ENCODE data around the gene CDKAL1. TPM values are rescaled to one million over a fixed set of nuclear protein-coding genes. Genes with fewer than 3 reads are reported as not detected.

Gene CDKAL1
- total RNA-seq, 1 experiment from 2014 or later: 20.6 TPM

DNA sequence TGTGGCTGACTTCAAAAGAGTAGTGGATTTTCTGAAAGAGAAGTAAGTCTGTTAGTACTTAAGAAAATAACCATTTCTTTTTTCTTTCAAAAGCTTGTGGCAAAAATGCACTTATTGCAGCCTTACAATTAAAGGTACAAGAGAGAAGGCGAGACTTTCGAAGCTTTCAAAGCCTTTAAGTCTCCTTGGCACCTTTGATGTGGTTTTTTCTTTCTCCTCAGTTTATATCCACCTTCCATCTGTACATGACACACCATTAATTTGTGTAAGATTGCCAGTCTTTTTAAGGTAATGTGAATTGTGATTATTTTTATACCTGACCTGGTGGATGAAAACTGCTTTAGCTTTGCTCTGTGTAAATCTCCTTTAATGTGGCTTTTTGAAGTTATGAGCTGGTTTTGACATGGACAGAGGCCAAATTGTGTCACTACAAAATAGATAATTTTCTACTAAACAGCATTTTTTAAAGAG is 466.1 kb downstream of the CDKAL1 start:
- ChIA-PET CTCF (no interaction called here), POLR2A (no interaction called here)
- no peak for ATAC-seq
- Mint-ChIP-seq H3K4me3 (no peak overlapping the region), H3K9me3 (peaks cover 8% of the 10 kb centered on the region), H3K36me3 (peaks cover 9% of the 10 kb centered on the region), H3K4me1 (peaks cover 44% of the 10 kb centered on the region), H3K27ac (no peak overlapping the region), H3K27me3 (ENCODE audit: low read depth) (no peaks in the 10 kb centered on the region; the same call in 1 of the 2 replicates)
- no peak for DNase-seq (ENCODE audit: low spot score)
- TF ChIP-seq, protein P1, sequence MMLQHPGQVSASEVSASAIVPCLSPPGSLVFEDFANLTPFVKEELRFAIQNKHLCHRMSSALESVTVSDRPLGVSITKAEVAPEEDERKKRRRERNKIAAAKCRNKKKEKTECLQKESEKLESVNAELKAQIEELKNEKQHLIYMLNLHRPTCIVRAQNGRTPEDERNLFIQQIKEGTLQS (CRISPR knock-in tag; conservative IDR thresholded peaks at IDR 0.05): no peak
- TF ChIP-seq ETV6 (CRISPR knock-in tag; IDR thresholded peaks at IDR 0.05) (no peak), GABPB1 (CRISPR knock-in tag; IDR thresholded peaks at IDR 0.05) (no peak), GRHL2 (CRISPR knock-in tag; IDR thresholded peaks at IDR 0.05; ENCODE audit: insufficient replicate concordance, severe bottlenecking) (no peak), SOX15 (CRISPR knock-in tag; IDR thresholded peaks at IDR 0.05) (no peak), ESRRA (CRISPR knock-in tag; IDR thresholded peaks at IDR 0.05; ENCODE audit: borderline replicate concordance) (no peak), FOXK1 (CRISPR knock-in tag; IDR thresholded peaks at IDR 0.05) (no peak), ZNF396 (CRISPR knock-in tag; IDR thresholded peaks at IDR 0.05; ENCODE audit: borderline replicate concordance) (no peak), SMAD3 (CRISPR knock-in tag; IDR thresholded peaks at IDR 0.05; ENCODE audit: borderline replicate concordance) (no peak)
- TF ChIP-seq, protein P2, sequence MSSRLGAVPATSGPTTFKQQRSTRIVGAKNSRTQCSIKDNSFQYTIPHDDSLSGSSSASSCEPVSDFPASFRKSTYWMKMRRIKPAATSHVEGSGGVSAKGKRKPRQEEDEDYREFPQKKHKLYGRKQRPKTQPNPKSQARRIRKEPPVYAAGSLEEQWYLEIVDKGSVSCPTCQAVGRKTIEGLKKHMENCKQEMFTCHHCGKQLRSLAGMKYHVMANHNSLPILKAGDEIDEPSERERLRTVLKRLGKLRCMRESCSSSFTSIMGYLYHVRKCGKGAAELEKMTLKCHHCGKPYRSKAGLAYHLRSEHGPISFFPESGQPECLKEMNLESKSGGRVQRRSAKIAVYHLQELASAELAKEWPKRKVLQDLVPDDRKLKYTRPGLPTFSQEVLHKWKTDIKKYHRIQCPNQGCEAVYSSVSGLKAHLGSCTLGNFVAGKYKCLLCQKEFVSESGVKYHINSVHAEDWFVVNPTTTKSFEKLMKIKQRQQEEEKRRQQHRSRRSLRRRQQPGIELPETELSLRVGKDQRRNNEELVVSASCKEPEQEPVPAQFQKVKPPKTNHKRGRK (CRISPR knock-in tag; IDR thresholded peaks at IDR 0.05; ENCODE audit: borderline replicate concordance): no peak
- TF ChIP-seq, protein P3, sequence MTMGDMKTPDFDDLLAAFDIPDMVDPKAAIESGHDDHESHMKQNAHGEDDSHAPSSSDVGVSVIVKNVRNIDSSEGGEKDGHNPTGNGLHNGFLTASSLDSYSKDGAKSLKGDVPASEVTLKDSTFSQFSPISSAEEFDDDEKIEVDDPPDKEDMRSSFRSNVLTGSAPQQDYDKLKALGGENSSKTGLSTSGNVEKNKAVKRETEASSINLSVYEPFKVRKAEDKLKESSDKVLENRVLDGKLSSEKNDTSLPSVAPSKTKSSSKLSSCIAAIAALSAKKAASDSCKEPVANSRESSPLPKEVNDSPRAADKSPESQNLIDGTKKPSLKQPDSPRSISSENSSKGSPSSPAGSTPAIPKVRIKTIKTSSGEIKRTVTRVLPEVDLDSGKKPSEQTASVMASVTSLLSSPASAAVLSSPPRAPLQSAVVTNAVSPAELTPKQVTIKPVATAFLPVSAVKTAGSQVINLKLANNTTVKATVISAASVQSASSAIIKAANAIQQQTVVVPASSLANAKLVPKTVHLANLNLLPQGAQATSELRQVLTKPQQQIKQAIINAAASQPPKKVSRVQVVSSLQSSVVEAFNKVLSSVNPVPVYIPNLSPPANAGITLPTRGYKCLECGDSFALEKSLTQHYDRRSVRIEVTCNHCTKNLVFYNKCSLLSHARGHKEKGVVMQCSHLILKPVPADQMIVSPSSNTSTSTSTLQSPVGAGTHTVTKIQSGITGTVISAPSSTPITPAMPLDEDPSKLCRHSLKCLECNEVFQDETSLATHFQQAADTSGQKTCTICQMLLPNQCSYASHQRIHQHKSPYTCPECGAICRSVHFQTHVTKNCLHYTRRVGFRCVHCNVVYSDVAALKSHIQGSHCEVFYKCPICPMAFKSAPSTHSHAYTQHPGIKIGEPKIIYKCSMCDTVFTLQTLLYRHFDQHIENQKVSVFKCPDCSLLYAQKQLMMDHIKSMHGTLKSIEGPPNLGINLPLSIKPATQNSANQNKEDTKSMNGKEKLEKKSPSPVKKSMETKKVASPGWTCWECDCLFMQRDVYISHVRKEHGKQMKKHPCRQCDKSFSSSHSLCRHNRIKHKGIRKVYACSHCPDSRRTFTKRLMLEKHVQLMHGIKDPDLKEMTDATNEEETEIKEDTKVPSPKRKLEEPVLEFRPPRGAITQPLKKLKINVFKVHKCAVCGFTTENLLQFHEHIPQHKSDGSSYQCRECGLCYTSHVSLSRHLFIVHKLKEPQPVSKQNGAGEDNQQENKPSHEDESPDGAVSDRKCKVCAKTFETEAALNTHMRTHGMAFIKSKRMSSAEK (CRISPR knock-in tag; IDR thresholded peaks at IDR 0.05; ENCODE audit: borderline replicate concordance): no peak
- TF ChIP-seq, protein P4, sequence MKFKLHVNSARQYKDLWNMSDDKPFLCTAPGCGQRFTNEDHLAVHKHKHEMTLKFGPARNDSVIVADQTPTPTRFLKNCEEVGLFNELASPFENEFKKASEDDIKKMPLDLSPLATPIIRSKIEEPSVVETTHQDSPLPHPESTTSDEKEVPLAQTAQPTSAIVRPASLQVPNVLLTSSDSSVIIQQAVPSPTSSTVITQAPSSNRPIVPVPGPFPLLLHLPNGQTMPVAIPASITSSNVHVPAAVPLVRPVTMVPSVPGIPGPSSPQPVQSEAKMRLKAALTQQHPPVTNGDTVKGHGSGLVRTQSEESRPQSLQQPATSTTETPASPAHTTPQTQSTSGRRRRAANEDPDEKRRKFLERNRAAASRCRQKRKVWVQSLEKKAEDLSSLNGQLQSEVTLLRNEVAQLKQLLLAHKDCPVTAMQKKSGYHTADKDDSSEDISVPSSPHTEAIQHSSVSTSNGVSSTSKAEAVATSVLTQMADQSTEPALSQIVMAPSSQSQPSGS (CRISPR knock-in tag; IDR thresholded peaks at IDR 0.05; ENCODE audit: borderline replicate concordance, low read depth): no peak

DNA sequence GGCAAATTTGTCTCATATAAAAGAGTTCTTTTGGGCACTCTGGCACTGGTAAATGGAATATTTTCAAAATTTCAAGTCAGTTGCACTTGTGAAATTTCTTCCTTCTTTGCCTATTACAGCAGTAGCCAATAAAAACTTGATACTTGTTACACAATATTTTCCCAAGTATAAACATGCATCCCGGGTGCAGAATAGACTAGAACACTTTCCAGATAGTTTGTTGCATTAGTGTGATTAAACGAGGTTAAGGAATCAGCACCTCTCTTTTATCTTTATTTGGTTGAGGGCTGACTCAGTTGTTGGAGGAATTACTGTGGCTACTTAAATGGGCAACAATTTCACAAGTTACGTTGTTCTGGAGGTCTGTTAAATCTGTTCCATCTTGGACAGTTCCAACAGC is 467.5 kb downstream of the CDKAL1 start:
- ChIA-PET CTCF (no interaction called here), POLR2A (no interaction called here)
- DNase-seq (ENCODE audit: low spot score): no peak
- TF ChIP-seq, protein P5, sequence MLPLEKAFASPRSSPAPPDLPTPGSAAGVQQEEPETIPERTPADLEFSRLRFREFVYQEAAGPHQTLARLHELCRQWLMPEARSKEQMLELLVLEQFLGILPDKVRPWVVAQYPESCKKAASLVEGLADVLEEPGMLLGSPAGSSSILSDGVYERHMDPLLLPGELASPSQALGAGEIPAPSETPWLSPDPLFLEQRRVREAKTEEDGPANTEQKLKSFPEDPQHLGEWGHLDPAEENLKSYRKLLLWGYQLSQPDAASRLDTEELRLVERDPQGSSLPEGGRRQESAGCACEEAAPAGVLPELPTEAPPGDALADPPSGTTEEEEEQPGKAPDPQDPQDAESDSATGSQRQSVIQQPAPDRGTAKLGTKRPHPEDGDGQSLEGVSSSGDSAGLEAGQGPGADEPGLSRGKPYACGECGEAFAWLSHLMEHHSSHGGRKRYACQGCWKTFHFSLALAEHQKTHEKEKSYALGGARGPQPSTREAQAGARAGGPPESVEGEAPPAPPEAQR (CRISPR knock-in tag; IDR thresholded peaks at IDR 0.05): no peak
- TF ChIP-seq JUN (CRISPR knock-in tag; IDR thresholded peaks at IDR 0.05) (no peak), FOXJ3 (CRISPR knock-in tag; IDR thresholded peaks at IDR 0.05; ENCODE audit: borderline replicate concordance) (no peak), CREM (CRISPR knock-in tag; IDR thresholded peaks at IDR 0.05) (no peak), GTF2I (CRISPR knock-in tag; conservative IDR thresholded peaks at IDR 0.05) (no peak), HMGA2 (CRISPR knock-in tag; IDR thresholded peaks at IDR 0.05) (no peak)
- TF ChIP-seq, protein P6, sequence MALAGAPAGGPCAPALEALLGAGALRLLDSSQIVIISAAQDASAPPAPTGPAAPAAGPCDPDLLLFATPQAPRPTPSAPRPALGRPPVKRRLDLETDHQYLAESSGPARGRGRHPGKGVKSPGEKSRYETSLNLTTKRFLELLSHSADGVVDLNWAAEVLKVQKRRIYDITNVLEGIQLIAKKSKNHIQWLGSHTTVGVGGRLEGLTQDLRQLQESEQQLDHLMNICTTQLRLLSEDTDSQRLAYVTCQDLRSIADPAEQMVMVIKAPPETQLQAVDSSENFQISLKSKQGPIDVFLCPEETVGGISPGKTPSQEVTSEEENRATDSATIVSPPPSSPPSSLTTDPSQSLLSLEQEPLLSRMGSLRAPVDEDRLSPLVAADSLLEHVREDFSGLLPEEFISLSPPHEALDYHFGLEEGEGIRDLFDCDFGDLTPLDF (CRISPR knock-in tag; IDR thresholded peaks at IDR 0.05): no peak
- TF ChIP-seq, protein P1 (CRISPR knock-in tag; conservative IDR thresholded peaks at IDR 0.05): no peak
- no peak for ATAC-seq
- H3K36me3 Mint-ChIP-seq: no peaks in the 10 kb centered on the region
- peaks cover 38% of the 10 kb centered on the region for H3K4me1 Mint-ChIP-seq
- no peaks in the 10 kb centered on the region for H3K27me3 Mint-ChIP-seq (ENCODE audit: low read depth)
- H3K9me3 Mint-ChIP-seq: no peaks in the 10 kb centered on the region
- H3K4me3 Mint-ChIP-seq: no peak overlapping the region
- no peak overlapping the region for H3K27ac Mint-ChIP-seq
